Upper lobe of left lung (tissue), 4 donors: ENCODE results near the gene NUDT3.

ENCODE experiments used
- POLR2A ChIP-seq, 4 donors: fragments of 450-650 bp; IDR thresholded peaks; one replicate each; pipeline ENCODE4 v1.5.1; 2016 to 2017; ENCODE audit warnings: antibody characterized with exemption in 4 of 4, mild to moderate bottlenecking in 2 of 4
- TF ChIP-seq, protein P1 (sequence below), 6 experiments: fragments of 450-650 bp in 4 of 6; fragments of 200-600 bp in 2 of 6; sonication (generic) in 2 of 6; IDR thresholded peaks; one replicate each; pipeline ENCODE4 v1.5.1; 2016 to 2019; ENCODE audit warnings: antibody characterized with exemption in 6 of 6

GRCh38 chr6:34285448-34286164, 106.9 kb downstream of the NUDT3 start:
- TF ChIP-seq, protein P1, sequence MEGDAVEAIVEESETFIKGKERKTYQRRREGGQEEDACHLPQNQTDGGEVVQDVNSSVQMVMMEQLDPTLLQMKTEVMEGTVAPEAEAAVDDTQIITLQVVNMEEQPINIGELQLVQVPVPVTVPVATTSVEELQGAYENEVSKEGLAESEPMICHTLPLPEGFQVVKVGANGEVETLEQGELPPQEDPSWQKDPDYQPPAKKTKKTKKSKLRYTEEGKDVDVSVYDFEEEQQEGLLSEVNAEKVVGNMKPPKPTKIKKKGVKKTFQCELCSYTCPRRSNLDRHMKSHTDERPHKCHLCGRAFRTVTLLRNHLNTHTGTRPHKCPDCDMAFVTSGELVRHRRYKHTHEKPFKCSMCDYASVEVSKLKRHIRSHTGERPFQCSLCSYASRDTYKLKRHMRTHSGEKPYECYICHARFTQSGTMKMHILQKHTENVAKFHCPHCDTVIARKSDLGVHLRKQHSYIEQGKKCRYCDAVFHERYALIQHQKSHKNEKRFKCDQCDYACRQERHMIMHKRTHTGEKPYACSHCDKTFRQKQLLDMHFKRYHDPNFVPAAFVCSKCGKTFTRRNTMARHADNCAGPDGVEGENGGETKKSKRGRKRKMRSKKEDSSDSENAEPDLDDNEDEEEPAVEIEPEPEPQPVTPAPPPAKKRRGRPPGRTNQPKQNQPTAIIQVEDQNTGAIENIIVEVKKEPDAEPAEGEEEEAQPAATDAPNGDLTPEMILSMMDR (IDR thresholded peaks at IDR 0.05), result no peak
- no peak for TF ChIP-seq POLR2A (IDR thresholded peaks at IDR 0.05)
